Stimulated activated CD4-positive, alpha-beta T cell treated with anti-CD3 and anti-CD28 coated beads, Interleukin-4, amount 100 ng/mL, for 24 hours (primary cell): ENCODE data around the gene MANEAL.

Experiments used
- DNase-seq: peaks from one replicate; pipeline ENCODE4 v3.0.0-alpha.2; 2020

MANEAL gene

GRCh38 chr1:37792943-37793686 lies 532 bp upstream of the MANEAL start:
- no peak for DNase-seq

GRCh38 chr1:37794372-37795339 lies 1.0 kb downstream of the MANEAL start:
- no peak for DNase-seq

- DNase-seq = peak; percentile 41
Measured at GRCh38 chr1:37795340-37796125, 1.9 kb downstream of the MANEAL start.

DNA sequence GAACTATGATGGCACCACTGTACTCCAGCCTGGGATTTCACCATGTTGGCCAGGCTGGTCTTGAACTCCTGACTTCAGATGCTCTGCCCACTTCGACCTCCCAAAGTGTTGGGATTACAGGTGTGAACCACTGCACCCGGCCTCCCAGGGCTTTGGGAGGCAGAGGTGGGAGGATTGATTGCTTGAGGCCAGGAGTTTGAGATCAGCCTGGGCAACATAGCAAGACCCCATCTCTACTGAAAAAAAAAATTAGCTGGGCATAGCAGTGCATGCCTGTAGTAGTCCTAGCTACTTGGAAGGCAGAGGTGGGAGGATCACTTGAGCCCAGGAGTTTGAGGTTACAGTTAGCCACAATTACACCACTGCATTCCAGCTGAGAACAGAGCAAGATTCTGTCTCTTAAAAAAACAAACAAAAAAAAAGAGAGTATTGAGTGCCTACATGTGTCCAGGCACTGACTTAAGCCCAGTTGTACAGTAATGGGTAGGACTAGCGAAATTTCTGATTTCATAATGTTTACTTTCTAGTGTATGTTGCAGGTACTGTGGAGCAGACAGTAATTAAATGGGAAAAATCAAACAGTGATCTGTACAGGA lies 4.2 kb downstream of the MANEAL start:
- DNase-seq = no peak

- no peak for DNase-seq
Measured at GRCh38 chr1:37802439-37802838, 8.8 kb downstream of the MANEAL start.

DNA sequence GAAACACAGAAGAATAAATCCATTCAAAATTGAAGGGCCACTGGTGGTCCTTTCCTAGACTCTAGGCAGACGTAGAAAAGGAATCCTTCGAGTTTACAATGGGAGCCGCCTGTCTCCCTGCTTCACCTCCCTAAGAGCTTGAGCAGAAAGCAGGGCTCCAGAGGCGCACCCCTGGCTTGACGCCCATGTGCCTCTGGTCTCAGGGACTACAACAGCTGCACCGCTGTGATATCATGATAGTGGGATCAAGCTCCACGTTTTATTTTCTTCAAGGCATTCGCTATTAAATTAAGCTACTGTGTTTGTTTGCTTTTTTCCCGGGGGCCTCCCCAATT lies 13.5 kb downstream of the MANEAL start:
- no peak for DNase-seq

GRCh38 chr1:37807555-37808368 lies 14.1 kb downstream of the MANEAL start, which contains the start of the genes C1orf122 and YRDC:
Gene C1orf122 (plus strand): TSS chr1:37807790. CDS start chr1:37808405, 615 bp downstream.
Gene YRDC (minus strand): TSS chr1:37808208. CDS start chr1:37808180, 28 bp downstream.
- DNase-seq = peak; percentile 95

- no peak for DNase-seq
Measured at GRCh38 chr1:37808369-37809319, 15.0 kb downstream of the MANEAL start.

- no peak for DNase-seq
Measured at GRCh38 chr1:37809942-37810341, 16.3 kb downstream of the MANEAL start.

- DNase-seq = peak; percentile 69
Measured at GRCh38 chr1:37811027-37811655, 17.5 kb downstream of the MANEAL start.

GRCh38 chr1:37813529-37814145 lies 20.0 kb downstream of the MANEAL start:
- DNase-seq = no peak

DNA sequence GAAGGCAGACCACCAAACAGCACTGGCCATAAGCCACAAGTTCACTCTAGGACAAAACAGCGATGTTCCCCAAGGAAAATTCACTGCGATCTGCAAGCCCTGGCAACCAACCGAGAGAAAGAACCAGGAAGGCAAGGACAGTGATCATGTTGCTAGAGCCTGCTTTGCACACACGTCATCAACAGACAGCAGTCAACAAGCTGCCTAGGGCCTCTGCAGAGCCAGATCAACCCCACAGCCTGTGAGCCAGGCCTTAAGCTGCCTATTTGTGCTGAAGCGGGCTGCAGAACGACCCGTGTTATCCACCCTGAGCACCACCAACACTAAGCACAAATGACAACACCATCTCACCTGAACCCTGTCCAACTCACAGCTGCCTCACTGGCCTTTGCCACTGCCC lies 20.6 kb downstream of the MANEAL start:
- DNase-seq = no peak

DNA sequence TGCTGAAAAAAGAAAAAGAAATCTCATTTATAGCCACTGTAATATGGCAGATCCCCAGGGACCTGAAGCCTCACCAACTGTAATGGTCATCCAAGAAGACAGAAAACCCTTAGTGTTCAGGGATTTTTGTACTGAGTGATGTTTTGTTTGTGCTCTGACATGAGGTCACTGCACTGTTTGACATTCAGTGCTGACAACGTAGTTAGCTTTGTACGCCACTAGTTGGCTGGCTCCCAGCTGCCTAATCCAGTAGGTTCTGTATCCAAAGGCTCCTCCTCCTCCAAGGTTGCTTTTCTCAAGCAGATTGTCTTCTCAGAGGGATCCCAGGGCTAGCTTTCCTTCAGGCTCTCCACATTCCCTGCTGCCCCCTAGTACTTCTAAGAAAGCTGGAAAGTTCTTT lies 23.8 kb downstream of the MANEAL start:
- no peak for DNase-seq

DNA sequence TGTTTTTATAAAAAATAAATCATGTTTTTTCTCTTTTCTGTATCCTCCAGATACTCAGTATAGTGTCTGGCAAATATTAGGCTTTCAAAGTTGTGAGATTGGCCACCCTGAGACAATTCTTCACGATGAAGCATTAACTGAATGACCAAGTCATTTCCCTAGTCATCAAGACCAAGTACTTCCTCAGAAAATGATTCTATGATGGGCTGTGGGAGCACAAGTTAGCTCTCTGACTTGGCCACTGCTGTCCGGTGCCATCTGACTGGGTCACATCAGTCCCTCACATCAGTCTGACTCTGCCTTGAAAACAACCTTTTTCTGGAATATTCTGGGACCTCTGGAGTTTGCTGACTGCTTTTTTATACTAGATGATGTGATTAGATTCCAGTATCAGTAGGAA lies 27.8 kb downstream of the MANEAL start:
- DNase-seq = no peak

GRCh38 chr1:37822906-37823815 lies 29.5 kb downstream of the MANEAL start:
- no peak for DNase-seq

DNA sequence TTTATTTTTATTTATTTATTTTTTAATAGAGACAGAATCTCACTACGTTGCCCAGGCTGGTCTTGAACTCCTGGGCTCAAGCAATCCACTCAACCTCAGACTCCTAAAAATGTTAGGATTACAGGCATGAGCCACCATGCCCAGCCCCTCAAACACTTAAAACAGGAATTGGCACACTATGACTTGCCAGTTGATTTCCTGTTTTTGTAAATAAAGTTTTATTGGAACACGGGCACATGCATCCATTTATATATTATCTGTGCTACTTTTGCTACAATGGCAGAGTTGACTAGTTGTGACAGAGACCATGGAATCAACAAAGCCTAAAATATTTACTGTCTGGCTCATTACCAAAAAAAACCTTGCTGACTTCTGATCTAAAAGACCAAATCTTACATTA lies 30.4 kb downstream of the MANEAL start:
- DNase-seq = no peak

GRCh38 chr1:37825506-37825905 lies 31.9 kb downstream of the MANEAL start:
- DNase-seq = no peak

DNA sequence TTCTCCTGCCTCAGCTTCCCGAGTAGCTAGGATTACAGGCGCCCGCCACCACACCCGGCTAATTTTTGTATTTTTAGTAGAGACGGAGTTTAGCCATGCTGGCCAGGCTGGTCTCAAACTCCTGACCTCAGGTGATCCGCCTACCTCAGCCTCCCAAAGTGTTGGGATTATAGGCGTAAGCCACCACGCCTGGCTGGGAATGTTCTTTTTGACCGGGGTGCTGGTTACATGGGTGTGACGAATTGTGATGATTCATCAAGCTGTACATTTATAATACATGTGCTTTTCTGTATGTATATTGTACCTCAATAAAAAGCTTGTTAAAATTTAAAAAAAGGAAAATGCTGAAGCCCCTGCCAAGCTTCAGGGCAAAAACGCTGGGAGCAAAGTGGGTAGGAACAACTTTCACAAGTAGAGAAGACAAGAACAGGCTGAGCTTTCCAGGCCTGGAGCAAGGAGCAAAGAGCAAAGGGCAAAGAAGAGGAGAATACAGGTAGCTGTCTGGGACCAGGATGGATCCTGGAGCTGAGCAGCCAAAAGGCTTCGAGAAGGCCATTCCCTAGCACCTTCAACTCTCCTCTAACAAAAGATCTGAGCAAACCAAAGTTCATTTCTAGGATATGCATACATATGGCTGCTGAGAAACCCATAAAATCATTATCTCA lies 34.9 kb downstream of the MANEAL start:
- no peak for DNase-seq
